GM21723 (cell line): ENCODE results near the gene SBF2.

Experiments used
- ATAC-seq: cut with Tn5 transposase; IDR thresholded peaks from one replicate; pipeline ENCODE4 v1.9.1; 2021; ENCODE audit warnings: mild to moderate bottlenecking, moderate library complexity; ENCODE audit not compliant: unreplicated experiment

SBF2 gene

DNA sequence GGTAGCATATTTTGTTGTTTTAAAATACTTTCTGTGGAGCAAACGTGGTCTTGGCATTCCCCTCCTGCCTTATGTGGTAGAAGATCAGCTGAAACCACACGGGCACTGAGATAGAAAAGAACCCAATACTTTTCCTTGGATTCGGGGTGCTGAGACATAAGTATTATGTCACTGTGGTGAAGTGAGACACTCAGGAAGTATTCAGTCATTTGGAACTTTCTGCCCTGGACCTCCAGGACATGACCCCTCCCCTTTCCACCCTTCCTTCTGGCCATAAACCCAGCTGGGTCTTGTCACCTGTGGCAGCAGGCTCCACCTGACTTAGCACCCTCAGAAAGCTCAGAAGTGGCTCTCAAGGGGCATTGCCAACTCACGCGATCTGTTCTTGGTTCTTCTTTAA lies 506.8 kb downstream of the SBF2 start:
- no peak for ATAC-seq

DNA sequence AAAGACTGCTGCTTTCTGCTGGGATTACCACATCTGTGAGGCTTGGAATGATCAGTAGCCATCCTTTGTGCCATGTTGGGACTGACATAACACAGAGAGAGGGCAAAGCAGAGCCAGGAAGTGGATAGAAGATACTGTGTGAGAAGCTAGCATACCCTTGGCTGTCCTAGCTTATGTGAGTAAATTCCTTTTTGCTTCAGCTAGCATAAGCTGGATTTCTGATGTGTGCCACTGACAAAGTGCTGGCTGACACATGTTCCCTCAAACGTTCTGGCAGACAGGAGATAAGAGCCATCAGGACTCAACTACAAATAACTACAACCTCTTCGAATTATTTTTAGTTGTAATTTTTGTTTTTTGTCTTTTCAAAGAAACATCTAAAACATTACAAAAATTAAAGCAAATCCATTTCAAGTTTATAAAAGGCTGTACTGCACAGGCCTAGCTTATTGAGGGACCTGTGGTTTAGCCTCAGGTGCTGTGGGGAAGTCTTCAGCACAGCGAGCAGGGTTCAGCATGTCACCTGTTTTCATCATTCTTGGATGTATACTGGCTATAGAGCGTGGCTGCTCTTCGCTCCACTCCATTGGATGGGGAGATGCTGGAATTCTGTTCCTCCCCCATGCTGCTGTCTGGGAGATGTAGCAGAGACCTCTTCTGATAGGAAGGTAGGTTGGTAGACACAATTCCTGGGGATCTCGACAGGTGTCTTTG lies 509.3 kb downstream of the SBF2 start:
- no peak for ATAC-seq

DNA sequence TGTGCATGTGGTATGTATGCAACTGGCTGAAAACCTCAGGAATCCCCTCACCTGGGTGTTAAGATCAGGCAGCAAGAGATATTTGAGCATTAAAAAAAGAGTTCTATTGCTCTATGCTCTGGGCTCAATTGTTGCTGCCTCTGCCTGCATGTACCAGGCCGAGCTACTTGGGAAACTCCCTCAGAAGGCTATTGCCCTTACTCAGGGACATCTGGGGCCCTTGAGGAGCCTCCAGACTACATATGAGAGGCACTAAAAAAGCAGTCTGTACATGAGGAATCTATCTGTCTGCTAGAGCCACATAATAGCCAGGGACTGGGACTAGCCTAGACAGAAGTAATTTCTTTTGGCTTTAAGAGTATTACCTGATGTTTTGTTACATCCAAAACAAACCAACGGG lies 510.0 kb downstream of the SBF2 start:
- no peak for ATAC-seq

DNA sequence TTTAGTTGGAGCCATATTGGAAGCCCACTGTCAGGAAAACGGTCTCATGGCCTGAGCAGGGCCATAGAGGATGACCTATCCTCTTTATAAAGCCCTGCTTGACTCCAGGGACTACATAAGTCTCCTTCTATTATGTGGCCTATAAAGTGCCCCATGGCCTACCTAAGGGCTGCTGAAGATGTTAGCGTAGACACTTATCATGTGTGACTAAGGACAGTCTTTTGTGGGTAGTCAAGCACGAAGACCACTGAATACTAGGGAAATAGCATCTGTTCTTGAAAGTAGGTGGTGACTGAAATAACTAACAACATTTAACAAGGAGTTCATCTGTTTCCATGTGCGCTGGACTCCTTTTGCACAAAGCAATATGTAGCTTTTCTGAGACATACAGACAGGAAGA lies 513.1 kb downstream of the SBF2 start:
- no peak for ATAC-seq

DNA sequence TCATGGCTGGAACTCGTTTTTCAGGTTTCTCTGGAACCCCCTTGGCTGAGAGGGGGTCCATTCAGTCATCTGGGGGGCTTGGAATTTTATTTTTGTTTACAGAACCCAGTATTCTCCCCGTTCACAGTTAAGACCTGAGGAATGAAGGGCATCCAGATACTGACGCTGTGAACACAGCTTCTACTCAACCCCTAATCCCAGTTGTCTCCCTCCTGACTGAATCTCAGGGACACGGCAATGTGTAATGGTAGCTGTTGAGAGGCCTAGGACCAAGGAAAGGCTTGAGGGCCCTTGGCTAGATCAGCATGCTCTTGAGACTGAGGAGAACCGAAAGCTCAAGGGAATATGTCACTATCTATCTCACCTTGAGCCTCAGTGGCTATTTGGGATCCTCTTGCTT lies 516.5 kb downstream of the SBF2 start:
- no peak for ATAC-seq

DNA sequence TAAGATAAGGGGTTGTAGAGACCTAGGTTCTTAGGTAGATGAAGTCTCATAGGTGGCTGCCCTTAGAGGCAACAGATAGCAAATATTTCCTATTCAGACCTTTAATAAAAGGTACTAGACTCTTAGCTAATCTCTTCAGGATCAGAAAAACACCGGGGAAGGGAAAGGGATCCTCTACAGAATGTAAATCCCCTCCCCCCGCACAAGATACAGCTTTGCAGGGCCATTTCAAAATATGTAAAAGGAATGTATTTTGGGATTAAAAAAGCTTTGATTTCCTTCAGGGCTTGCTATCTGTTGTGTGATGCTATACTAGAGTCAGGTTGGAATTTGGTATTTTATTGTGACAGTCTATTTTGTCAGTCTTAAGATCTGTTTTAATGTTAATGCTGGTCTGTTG lies 517.0 kb downstream of the SBF2 start:
- no peak for ATAC-seq

DNA sequence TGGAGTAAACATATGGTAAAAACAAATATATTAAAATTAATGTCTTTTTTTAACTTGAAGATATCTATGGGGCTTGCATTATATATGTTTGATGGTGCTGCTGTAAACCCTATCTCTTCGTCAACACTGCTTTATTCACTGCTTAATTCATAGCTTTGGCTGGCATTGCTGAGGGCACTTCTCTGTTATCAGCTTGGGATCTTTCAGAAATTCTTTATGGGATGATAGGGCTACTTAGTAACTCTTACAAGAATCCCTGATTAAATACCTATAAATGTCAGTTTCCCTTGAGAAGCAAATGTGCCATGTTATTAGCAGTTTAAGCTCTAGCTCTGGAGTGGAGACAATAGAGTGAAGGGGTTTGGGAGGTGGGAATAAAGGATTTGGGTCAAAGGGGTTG lies 517.8 kb downstream of the SBF2 start:
- no peak for ATAC-seq

DNA sequence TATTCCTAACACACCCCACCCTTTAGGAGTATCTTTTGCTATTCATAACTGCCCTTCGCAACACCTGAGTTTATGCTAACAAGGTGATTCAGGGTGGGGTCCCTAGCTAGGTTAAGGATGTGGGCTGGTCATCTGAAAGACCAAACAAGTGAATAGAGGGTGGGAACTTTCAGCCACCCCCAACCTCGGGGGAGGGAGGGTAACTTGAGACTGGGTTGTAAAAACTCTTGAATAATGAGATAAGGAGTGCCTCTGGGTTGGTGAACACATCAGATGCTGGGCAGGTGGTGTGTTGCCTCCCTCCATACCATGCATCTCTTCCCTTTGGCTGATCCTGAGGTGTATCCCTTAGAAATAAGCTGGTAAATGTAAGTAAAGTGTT lies 518.6 kb downstream of the SBF2 start:
- ATAC-seq: no peak

DNA sequence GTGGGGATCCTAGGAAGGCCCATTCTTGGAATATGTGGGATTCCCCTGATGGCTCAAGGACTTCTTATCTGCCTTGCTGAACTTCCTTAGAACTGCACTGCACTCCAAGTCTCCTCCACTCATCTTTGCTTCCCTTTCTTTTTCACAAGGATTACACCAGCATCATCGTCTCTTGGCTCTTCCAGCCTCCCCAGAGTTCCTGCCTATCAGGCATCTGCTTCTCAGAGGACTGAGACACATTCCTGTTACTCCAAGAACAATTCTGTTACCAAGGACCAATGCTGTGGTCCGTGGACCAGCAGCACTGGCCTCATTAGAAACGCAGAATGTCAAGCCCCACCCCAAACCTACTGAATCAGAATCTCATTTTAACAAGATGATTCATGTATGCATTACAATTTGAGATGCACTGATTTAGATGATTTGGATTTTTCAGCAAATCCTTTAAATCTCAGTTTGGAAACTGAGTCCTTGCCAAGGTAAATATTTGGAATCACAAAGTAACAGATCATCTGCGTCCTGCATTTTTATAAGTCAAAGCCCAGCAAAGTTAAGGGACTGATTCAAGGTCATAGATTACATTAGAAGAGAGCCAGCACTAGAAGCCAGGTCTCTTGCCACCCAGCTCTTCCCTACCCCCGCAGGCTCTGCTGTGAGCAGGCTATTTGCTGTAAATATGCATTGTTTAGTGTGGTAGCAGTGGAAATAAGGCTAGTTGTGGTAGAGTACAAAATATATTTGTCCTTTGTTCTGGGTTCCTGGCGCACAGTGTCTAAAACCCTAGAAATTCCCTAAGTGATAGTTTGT lies 519.2 kb downstream of the SBF2 start:
- ATAC-seq: no peak

DNA sequence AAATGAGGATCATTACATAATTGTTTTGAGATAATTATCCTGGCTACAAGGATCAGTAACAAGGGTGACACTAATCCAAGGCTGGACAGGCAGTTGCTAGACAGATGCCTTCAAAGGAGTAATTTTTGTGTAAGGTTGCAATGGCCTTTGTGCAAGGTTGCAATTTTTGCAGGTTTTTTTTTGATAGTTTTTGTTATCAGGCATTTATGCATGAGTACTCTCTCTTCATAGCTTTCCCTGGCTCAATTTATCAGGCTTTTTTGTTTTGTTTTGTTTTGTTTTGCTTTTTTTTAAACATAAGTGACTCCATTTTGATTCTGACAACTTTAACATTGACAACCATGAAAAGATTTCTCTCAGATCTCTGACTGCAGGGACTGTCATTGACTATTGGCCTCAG lies 519.9 kb downstream of the SBF2 start:
- ATAC-seq: no peak

DNA sequence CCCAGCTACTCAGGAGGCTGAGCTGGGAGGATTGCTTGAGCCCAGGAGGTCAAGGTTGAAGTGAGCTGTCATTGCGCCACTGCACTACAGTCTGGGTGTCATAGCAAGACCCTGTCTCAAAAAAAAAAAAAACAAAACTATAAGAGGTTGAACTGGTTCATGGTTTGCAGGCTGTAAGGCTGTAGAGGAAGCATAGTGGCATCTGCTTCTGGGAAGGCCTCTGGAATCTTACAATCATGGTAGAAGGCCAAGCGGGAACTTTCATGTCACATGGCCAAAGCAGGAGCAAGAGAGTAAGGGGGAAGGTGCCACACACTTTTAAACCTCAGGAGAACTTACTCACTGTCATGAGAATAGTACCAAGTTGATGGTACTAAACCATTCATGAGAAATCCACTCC lies 520.5 kb downstream of the SBF2 start:
- no peak for ATAC-seq

DNA sequence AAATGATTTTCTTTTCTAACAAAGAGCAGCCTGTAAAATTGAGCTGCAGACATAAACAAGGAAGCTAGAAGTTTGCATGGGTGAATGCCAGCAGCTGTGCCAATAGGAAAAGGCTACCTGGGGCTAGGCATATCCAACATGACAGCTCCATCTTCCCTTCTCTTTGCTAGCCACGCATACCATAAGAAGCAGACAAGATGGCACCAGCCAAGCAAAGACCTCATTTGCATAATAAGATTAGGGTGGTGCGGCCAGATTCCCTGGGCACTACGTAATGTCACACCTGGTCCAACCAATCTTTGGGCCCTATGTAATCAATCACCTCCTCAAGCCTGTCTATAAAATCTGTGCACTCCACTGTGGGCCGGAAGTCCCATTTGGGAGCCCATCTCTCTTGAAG lies 521.8 kb downstream of the SBF2 start:
- ATAC-seq: no peak

DNA sequence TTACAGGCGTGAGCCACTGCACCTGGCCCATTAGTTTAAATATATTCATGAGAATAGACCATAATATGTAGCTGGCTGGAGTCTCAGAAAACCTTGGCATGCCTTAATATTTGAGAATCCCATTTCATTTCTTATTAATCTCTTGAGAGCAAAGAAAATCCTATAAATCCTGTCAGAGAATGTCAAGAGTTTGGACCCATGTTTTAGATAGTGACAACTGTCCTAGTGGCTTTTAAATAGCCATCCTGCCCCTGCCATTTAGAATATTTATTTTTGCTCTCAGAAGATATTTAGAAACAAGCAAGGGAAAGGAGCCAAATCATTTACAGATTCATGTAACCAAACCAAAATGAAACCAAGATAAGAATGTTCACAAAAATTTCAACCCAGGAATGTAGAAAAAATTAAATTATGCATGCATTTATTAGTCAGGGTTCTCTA lies 522.9 kb downstream of the SBF2 start:
- ATAC-seq: no peak

DNA sequence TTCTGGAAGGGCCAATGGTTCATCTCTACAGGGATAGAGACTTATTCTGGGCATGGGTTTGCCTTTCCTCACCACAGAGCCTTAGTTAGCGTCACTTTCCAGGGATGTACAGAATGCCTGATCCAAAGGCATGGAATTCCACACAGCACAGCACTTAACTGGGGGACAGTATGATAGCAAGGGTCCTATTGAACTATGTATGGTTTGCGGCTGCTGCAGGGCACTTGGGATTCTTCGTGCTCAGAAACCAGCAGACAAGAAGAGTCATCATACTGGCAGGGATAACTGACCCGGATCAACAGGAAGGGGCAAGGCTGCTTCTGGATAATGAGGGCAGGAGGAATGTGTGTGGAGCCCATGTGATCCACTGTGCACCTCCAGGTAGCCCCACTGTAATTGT lies 524.4 kb downstream of the SBF2 start:
- ATAC-seq: no peak

DNA sequence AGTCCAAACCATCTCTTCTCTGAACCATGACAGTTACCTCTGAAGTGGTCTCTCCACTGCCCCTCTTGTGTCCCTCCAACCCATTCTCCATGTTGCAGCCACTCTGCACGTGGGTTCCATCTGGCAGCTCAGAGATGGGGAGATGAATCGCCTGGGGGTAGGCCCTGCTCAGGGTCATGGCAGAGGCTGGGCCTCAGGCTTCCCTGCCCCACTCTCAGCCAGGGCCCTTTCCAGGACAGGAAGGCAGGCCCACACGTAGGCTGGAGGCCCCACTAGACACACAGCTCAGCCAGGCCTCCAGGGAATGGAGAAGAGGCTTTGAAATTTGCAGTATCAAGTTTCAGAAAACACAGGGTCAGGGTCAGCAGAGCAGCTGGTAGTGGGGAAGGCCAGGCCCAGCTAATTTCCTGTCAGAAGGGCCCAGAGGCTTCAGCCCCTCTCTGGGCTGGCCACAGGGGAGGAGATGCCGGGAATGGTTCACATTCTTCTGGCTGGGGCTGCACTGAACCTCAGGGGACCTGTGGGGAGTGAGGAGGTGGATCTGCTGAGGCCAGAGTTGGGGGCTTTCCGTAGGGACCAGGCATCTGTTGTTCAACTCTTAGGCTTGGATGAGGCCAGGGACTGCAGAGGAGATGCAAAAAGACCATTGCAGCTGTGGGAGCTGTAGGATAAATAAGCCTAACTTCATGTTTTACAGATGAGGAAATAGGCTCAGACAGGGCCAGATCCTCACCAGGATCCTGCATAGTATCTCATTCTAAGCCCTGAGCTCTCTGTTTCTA lies 528.5 kb downstream of the SBF2 start:
- ATAC-seq: no peak

DNA sequence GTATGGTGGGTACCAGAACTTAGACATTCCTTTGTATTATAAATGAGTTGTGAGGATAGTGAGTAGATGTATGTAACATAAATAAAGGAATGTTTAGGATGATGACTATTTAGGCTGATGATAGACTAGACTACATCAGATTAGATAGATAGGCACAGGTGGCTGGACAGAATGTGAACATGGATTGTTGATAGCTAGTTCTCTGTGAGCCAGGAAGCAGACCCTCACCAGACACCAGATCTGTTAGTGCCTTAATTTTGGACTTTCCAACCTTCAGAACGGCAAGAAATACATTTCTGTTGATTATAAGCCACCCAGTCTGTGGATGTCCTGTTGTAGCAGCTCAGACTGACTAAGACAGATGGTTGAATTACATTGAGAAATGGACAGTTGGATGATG lies 530.7 kb downstream of the SBF2 start:
- no peak for ATAC-seq

DNA sequence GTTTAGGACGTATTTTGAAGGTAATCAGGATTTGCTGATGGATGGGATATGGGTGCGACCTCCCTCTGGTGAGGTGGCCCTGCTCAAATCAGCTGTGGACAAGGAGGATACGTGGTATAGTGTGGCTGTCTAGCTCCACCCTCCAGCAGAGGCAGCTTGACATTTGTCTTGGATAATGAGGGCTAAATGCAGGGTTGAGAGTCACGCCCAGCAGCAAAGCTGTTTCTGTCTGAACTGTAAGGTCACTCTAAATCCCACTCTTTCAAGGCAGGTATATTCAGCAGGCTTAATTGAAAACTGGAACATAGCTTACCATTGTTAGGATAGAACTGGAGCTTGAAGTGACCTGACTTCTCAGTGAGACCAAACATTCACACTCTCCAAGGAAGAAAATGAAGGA lies 531.5 kb downstream of the SBF2 start:
- ATAC-seq: no peak

DNA sequence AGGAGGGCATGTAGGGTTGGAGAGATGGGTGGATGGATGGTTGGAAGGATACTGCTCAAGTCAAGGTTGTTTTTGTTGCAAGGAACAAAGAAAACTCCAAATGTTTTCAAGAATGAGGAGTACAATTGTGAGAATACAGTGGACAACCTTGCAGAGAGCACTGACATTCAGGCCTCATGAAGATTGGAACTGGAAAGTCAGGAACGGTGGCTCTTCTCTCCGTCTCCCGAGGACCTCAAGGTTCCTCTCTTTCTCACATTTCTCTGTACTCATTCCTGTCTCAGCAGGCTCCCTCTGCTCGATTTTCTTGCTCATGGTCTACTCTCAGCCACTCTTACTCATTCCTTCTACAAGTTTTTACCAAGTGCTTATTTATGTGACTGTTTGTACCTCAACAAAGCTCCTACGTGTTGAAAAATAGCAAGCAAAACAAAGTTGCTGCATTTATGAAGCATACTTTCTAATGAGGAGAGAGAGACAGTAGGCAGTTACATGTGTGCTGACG lies 532.5 kb downstream of the SBF2 start:
- ATAC-seq: no peak

DNA sequence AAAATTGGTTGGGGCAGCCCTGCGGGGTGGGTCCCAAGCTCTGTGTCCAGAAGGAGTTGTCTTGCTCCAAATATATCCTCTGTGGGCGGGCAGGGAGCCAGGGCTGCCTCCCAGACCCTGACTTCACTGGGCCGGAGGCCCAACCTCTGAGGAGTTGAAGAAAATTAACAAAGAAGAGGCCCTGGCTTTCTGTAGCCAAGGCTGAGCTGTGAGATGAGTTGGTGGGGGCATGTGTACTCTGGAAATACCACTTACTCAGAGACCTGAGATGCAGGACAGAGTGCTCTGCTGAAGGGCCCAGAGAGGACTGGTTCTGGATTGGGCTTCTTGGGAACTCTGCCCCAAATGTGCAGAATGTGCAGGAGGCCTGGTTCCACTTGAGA lies 533.8 kb downstream of the SBF2 start:
- ATAC-seq: no peak

DNA sequence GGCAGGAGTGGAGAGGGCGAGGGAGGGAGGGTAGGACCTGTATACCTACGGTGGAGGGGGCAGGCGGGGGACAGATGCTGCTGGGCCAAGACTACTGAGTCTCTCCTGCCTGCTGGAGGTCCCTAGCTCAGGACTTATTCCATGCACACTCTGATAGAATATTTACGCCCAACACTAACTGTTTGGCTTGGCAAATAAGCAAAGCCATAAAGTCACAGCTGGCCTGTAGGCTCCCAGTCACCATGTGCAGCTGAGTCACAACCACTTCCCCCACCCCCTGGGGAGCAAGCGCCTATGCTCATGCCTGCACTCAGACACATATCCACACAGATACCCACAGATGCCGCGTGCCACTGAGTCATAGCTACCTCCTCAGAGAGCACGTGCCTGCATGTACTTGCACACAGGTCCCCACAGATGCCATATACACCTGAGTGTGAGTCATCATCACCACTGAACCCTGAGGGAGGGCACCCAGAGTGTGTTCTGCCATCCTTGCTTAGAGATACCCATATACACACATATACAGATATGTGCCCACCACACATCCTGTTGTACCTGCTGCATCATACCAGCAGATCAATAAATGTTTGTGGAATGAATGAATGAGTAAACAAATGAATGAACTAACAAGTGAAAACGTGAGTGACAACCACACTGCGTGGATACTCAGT lies 534.4 kb downstream of the SBF2 start:
- ATAC-seq: peak; percentile 33
